MM.1S (cell line): ENCODE results near the gene TENT5C.

ENCODE experiments used
- CTCF ChIP-seq: fragments of 300-600 bp; sonication (generic); IDR thresholded peaks from 2 replicates; pipeline ENCODE4 v1.5.1; 2016; ENCODE audit warnings: antibody characterized with exemption, low read length, mixed read lengths
- EZH2 ChIP-seq: fragments of 300-600 bp; sonication (generic); optimal IDR thresholded peaks from 2 replicates; pipeline ENCODE3; 2017; ENCODE audit warnings: low read depth, mild to moderate bottlenecking, antibody characterized with exemption, low read length, mixed read lengths
- EZH2phosphoT487 ChIP-seq: fragments of 300-600 bp; sonication (generic); IDR thresholded peaks from 2 replicates; pipeline ENCODE4 v1.6.1; 2018; ENCODE audit warnings: antibody characterized with exemption, low read length

- TF ChIP-seq CTCF (no peak), EZH2phosphoT487 (no peak), EZH2 (no peak)
These were observed 37.8 kb downstream of the TENT5C start for GRCh38 chr1:117643601-117644000.
